HepG2 (cell line): ENCODE data around the gene C20orf204. TPM values are rescaled to one million over a fixed set of nuclear protein-coding genes. Genes with fewer than 3 reads are reported as not detected.

Source experiments
- ATAD3A ChIP-seq: sonication (generic); formaldehyde crosslinking; IDR thresholded peaks from 2 replicates; pipeline ENCODE4 v1.4.0; 2020; ENCODE audit warnings: missing genetic modification reagents
- CERS6 ChIP-seq: sonication (generic); formaldehyde crosslinking; IDR thresholded peaks from 2 replicates; pipeline ENCODE4 v1.5.0; 2020; ENCODE audit warnings: missing genetic modification reagents
- EEA1 ChIP-seq: sonication (generic); formaldehyde crosslinking; IDR thresholded peaks from 2 replicates; pipeline ENCODE4 v1.5.1; 2020; ENCODE audit warnings: mild to moderate bottlenecking, missing genetic modification reagents, borderline replicate concordance
- FOXP1 ChIP-seq, 2 experiments: fragments of 450-650 bp in 1 of 2; IDR thresholded peaks; 2 replicates each; pipeline ENCODE4 v1.6.1; 2017 to 2018; ENCODE audit warnings: antibody characterized with exemption in 1 of 2
- IRX3 ChIP-seq: sonication (generic); formaldehyde crosslinking; IDR thresholded peaks from 2 replicates; pipeline ENCODE4 v1.8.1; 2023; ENCODE audit warnings: mild to moderate bottlenecking, low read depth, missing genetic modification reagents, borderline replicate concordance
- KMT2B ChIP-seq: IDR thresholded peaks from 2 replicates; pipeline ENCODE4 v1.6.1; 2016; ENCODE audit warnings: missing genetic modification reagents, missing compliant biosample characterization
- LBX2 ChIP-seq: sonication (generic); formaldehyde crosslinking; IDR thresholded peaks from 2 replicates; pipeline ENCODE4 v1.5.0; 2020; ENCODE audit warnings: missing genetic modification reagents, mild to moderate bottlenecking, borderline replicate concordance
- RCOR2 ChIP-seq: IDR thresholded peaks from 2 replicates; pipeline ENCODE4 v1.6.1; 2016; ENCODE audit warnings: missing biosample characterization, missing genetic modification reagents
- TAF15 ChIP-seq: fragments of 200-400 bp; formaldehyde crosslinking; IDR thresholded peaks from one replicate; pipeline ENCODE4 v1.6.1; 2018; ENCODE audit warnings: mild to moderate bottlenecking, low read depth, low read length; ENCODE audit not compliant: poor library complexity, severe bottlenecking
- TOPORS ChIP-seq: sonication (generic); formaldehyde crosslinking; IDR thresholded peaks from 2 replicates; pipeline ENCODE4 v1.8.0; 2023; ENCODE audit warnings: mild to moderate bottlenecking, missing genetic modification reagents
- ZNF10 ChIP-seq: sonication (generic); formaldehyde crosslinking; IDR thresholded peaks from 2 replicates; pipeline ENCODE4 v1.4.0; 2020; ENCODE audit warnings: mild to moderate bottlenecking, low read depth, missing genetic modification reagents, borderline replicate concordance
- ZNF180 ChIP-seq: sonication (generic); formaldehyde crosslinking; IDR thresholded peaks from 2 replicates; pipeline ENCODE4 v1.4.0; 2020; ENCODE audit warnings: low read depth, missing genetic modification reagents, borderline replicate concordance
- ZNF30 ChIP-seq: sonication (generic); formaldehyde crosslinking; IDR thresholded peaks from 2 replicates; pipeline ENCODE4 v1.5.0; 2020; ENCODE audit warnings: mild to moderate bottlenecking, missing genetic modification reagents
- ZNF563 ChIP-seq: sonication (generic); formaldehyde crosslinking; IDR thresholded peaks from 2 replicates; pipeline ENCODE4 v1.8.0; 2022; ENCODE audit warnings: mild to moderate bottlenecking, moderate library complexity, missing genetic modification reagents
- ZNF7 ChIP-seq: IDR thresholded peaks from 2 replicates; pipeline ENCODE4 v1.6.1; 2016; ENCODE audit warnings: missing biosample characterization, missing genetic modification reagents
- ZNF737 ChIP-seq: sonication (generic); formaldehyde crosslinking; IDR thresholded peaks from 2 replicates; pipeline ENCODE4 v1.5.0; 2020; ENCODE audit warnings: missing genetic modification reagents, mild to moderate bottlenecking, borderline replicate concordance
- polyA plus RNA-seq, 8 experiments: library from polyadenylated mRNA; depleted of rRNA in 3 of 8; stranded (reverse) in 7 of 8; unstranded in 1 of 8; fragments of >200 nt; fragmentation: Illumina TruSeq in 4 of 8; extraction: Trizol in 4 of 8; gene quantifications; 2 replicates each; pipeline versions ENCODE4 v1.2.1 to v1.2.3, GENCODE V29; 2011 to 2016; ENCODE audit warnings: low read depth in 4 of 8, missing spikeins in 1 of 8, mixed read lengths in 1 of 8; ENCODE audit not compliant: insufficient read depth in 1 of 8
- total RNA-seq, 5 experiments: library from RNA; depleted of rRNA; stranded (reverse); fragments of >200 nt; fragmentation: Illumina TruSeq; extraction: Trizol; gene quantifications; 2 replicates each; pipeline ENCODE4 v1.2.3, GENCODE V29; 2016; ENCODE audit warnings: low read depth in 1 of 5
- TF ChIP-seq, protein P1 (sequence below): sonication (generic); formaldehyde crosslinking; IDR thresholded peaks from 2 replicates; pipeline ENCODE4 v1.5.1; 2020; ENCODE audit warnings: mild to moderate bottlenecking, missing genetic modification reagents, borderline replicate concordance
- TF ChIP-seq, protein P2 (sequence below): sonication (generic); formaldehyde crosslinking; IDR thresholded peaks from 2 replicates; pipeline ENCODE4 v1.4.0; 2020; ENCODE audit warnings: missing genetic modification reagents, borderline replicate concordance
- TF ChIP-seq, protein P3 (sequence below): sonication (generic); formaldehyde crosslinking; IDR thresholded peaks from 2 replicates; pipeline ENCODE4 v1.4.0; 2020; ENCODE audit warnings: missing genetic modification reagents

C20orf204 gene
- total and polyA plus RNA-seq, 2 of the 13 experiments (the other 11 are each of a cell fraction or from before 2014, with no cell fraction given), result 22.1 to 80.0 TPM

- TF ChIP-seq, protein P1, sequence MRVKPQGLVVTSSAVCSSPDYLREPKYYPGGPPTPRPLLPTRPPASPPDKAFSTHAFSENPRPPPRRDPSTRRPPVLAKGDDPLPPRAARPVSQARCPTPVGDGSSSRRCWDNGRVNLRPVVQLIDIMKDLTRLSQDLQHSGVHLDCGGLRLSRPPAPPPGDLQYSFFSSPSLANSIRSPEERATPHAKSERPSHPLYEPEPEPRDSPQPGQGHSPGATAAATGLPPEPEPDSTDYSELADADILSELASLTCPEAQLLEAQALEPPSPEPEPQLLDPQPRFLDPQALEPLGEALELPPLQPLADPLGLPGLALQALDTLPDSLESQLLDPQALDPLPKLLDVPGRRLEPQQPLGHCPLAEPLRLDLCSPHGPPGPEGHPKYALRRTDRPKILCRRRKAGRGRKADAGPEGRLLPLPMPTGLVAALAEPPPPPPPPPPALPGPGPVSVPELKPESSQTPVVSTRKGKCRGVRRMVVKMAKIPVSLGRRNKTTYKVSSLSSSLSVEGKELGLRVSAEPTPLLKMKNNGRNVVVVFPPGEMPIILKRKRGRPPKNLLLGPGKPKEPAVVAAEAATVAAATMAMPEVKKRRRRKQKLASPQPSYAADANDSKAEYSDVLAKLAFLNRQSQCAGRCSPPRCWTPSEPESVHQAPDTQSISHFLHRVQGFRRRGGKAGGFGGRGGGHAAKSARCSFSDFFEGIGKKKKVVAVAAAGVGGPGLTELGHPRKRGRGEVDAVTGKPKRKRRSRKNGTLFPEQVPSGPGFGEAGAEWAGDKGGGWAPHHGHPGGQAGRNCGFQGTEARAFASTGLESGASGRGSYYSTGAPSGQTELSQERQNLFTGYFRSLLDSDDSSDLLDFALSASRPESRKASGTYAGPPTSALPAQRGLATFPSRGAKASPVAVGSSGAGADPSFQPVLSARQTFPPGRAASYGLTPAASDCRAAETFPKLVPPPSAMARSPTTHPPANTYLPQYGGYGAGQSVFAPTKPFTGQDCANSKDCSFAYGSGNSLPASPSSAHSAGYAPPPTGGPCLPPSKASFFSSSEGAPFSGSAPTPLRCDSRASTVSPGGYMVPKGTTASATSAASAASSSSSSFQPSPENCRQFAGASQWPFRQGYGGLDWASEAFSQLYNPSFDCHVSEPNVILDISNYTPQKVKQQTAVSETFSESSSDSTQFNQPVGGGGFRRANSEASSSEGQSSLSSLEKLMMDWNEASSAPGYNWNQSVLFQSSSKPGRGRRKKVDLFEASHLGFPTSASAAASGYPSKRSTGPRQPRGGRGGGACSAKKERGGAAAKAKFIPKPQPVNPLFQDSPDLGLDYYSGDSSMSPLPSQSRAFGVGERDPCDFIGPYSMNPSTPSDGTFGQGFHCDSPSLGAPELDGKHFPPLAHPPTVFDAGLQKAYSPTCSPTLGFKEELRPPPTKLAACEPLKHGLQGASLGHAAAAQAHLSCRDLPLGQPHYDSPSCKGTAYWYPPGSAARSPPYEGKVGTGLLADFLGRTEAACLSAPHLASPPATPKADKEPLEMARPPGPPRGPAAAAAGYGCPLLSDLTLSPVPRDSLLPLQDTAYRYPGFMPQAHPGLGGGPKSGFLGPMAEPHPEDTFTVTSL (CRISPR knock-in tag), result no peak
- TF ChIP-seq CERS6, result no peak
- TF ChIP-seq TAF15, result no peak
- peak; percentile 96 for TF ChIP-seq TOPORS (CRISPR knock-in tag)
- no peak for TF ChIP-seq ZNF563 (CRISPR knock-in tag)
- TF ChIP-seq, protein P2, sequence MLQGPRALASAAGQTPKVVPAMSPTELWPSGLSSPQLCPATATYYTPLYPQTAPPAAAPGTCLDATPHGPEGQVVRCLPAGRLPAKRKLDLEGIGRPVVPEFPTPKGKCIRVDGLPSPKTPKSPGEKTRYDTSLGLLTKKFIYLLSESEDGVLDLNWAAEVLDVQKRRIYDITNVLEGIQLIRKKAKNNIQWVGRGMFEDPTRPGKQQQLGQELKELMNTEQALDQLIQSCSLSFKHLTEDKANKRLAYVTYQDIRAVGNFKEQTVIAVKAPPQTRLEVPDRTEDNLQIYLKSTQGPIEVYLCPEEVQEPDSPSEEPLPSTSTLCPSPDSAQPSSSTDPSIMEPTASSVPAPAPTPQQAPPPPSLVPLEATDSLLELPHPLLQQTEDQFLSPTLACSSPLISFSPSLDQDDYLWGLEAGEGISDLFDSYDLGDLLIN (CRISPR knock-in tag), result peak; percentile 45; the same call in 1 of the 2 replicates
- peak; percentile 54; the same call in 1 of the 2 replicates for TF ChIP-seq EEA1 (CRISPR knock-in tag)
- no peak; the same call in 1 of the 2 replicates for TF ChIP-seq ATAD3A (CRISPR knock-in tag)
- TF ChIP-seq ZNF30 (CRISPR knock-in tag), result 0 out of 2 replicates have a peak, but pooled peaks have one; percentile 22
- TF ChIP-seq LBX2 (CRISPR knock-in tag), result no peak
- TF ChIP-seq RCOR2, result no peak
- no peak for TF ChIP-seq FOXP1 (IDR thresholded peaks at IDR 0.05)
- no peak for TF ChIP-seq FOXP1 (CRISPR knock-in tag; IDR thresholded peaks at IDR 0.05)
- TF ChIP-seq ZNF7 (CRISPR knock-in tag), result peak; percentile 7; the same call in 1 of the 2 replicates
- TF ChIP-seq ZNF737 (CRISPR knock-in tag), result no peak
- TF ChIP-seq ZNF180 (CRISPR knock-in tag), result peak; percentile 78; the same call in 1 of the 2 replicates
- no peak for TF ChIP-seq IRX3 (CRISPR knock-in tag)
- TF ChIP-seq, protein P3, sequence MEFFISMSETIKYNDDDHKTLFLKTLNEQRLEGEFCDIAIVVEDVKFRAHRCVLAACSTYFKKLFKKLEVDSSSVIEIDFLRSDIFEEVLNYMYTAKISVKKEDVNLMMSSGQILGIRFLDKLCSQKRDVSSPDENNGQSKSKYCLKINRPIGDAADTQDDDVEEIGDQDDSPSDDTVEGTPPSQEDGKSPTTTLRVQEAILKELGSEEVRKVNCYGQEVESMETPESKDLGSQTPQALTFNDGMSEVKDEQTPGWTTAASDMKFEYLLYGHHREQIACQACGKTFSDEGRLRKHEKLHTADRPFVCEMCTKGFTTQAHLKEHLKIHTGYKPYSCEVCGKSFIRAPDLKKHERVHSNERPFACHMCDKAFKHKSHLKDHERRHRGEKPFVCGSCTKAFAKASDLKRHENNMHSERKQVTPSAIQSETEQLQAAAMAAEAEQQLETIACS (CRISPR knock-in tag), result 0 out of 2 replicates have a peak, but pooled peaks have one; percentile 19
- no peak for TF ChIP-seq ZNF10 (CRISPR knock-in tag)
- peak; percentile 54; the same call in 1 of the 2 replicates for TF ChIP-seq KMT2B (CRISPR knock-in tag)
Observed at GRCh38 chr20:64050261-64051032, 14.5 kb downstream of the C20orf204 start (continued).
